WERI-Rb-1 (cell line): Measurements from ENCODE around the gene ARL8A.
A peak's percentile ranks its signal among the peaks of the same experiment; 100 is the strongest.

ENCODE experiments used
- DNase-seq: peaks from one replicate; pipeline ENCODE4 v3.0.0-alpha.2; 2020
- H3K27ac ChIP-seq: fragments of 250-450 bp; sonication (Bioruptor Pico); 2 replicates; pipeline ENCODE4 v1.5.1; 2020; ENCODE audit warnings: mild to moderate bottlenecking, moderate library complexity
- H3K27me3 ChIP-seq: fragments of 250-450 bp; sonication (Bioruptor Pico); 2 replicates; pipeline ENCODE4 v1.5.1; 2021; ENCODE audit warnings: mild to moderate bottlenecking, low read depth, moderate library complexity; ENCODE audit not compliant: insufficient read depth, severe bottlenecking
- H3K36me3 ChIP-seq: fragments of 250-450 bp; sonication (Bioruptor Pico); 2 replicates; pipeline ENCODE4 v1.5.1; 2020; ENCODE audit warnings: mild to moderate bottlenecking, moderate library complexity
- H3K4me3 ChIP-seq: 2 replicates; pipeline ENCODE4 v1.5.1; 2011; ENCODE audit warnings: low read depth, mild to moderate bottlenecking, control low read depth, low read length
- H3K9me3 ChIP-seq: fragments of 250-450 bp; sonication (Bioruptor Pico); 2 replicates; pipeline ENCODE4 v1.5.1; 2021; ENCODE audit warnings: mild to moderate bottlenecking, moderate library complexity; ENCODE audit not compliant: severe bottlenecking
- TF ChIP-seq, protein P1 (sequence below): IDR thresholded peaks from 2 replicates; pipeline ENCODE4 v1.5.1; 2011; ENCODE audit warnings: low read depth, mild to moderate bottlenecking, control low read depth, inconsistent platforms, low read length

ARL8A gene

DNA sequence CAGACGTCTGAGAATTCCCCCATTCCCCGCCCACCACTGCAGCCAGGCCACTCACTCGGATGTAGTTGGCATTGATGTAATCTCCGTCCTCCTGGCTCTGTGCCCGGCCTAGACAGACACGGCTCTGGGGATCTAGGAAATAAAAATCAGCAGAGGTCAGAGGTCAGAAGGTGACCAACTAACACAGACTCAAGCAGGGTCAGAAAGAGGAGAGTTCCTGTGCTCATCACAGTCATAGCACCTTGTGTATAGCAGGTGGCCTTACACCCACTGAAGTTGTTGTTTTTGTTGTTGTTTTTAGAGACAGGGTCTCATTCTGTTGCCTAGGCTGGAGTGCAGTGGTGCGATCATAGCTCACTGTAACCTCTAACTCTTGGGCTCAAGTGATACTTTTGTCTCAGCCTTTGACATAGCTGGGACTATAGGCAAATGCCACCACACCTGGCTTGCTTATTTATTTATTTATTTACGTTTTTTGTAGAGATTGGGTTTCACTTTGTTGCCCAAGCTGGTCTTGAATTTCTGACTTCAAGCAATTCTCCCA, 11.0 kb upstream of the ARL8A start:
- DNase-seq, result peak; percentile 28

DNA sequence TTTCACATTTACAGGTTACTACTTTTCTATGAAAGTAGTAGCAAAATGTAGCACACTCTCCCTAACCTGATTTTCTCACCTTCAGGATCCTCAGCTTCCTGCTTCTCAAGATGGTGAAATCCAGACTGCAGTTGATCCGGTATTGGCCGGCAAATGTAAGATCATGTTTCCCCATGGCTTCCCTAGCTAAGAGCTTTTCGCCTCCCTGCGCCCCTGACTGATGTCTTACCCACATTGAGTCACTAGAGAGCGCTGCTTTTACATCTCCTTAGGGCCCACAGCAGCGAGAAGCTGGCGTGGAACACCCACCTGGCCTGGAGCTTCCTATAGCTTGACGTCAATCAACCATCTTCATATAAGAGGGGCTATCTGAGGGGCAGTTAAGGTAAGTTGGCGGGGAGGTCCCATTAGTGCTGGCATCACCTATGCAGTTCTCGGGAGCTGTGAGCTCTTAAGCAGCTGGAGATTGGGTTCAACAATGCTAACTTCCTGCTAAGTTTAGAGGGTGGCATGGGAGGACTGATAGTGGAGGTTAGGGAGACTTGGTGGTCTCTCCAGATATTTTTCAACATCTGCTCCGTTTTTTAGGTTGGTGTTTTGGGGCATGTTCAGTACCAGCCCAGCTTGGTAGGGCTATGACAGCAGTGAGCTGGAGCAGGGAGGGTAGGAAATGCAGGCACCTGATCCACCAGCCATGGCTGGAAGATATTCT, 10.4 kb upstream of the ARL8A start:
- H3K36me3 ChIP-seq, result no peaks in the 10 kb centered on the region
- TF ChIP-seq, protein P1, sequence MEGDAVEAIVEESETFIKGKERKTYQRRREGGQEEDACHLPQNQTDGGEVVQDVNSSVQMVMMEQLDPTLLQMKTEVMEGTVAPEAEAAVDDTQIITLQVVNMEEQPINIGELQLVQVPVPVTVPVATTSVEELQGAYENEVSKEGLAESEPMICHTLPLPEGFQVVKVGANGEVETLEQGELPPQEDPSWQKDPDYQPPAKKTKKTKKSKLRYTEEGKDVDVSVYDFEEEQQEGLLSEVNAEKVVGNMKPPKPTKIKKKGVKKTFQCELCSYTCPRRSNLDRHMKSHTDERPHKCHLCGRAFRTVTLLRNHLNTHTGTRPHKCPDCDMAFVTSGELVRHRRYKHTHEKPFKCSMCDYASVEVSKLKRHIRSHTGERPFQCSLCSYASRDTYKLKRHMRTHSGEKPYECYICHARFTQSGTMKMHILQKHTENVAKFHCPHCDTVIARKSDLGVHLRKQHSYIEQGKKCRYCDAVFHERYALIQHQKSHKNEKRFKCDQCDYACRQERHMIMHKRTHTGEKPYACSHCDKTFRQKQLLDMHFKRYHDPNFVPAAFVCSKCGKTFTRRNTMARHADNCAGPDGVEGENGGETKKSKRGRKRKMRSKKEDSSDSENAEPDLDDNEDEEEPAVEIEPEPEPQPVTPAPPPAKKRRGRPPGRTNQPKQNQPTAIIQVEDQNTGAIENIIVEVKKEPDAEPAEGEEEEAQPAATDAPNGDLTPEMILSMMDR, result peak; percentile 96
- peak; percentile 97 for DNase-seq
- no peak overlapping the region for H3K4me3 ChIP-seq
- H3K9me3 ChIP-seq, result no peaks in the 10 kb centered on the region
- H3K27ac ChIP-seq, result peak overlapping the region; percentile 37
- H3K27me3 ChIP-seq, result no peaks in the 10 kb centered on the region

More for the DNA sequence above, 11.0 kb upstream of the ARL8A start:
- TF ChIP-seq, protein P1, result no peak
- H3K9me3 ChIP-seq, result no peaks in the 10 kb centered on the region
- no peaks in the 10 kb centered on the region for H3K27me3 ChIP-seq
- no peak overlapping the region for H3K4me3 ChIP-seq
- no peaks in the 10 kb centered on the region for H3K36me3 ChIP-seq
- H3K27ac ChIP-seq, result no peak overlapping the region

DNA sequence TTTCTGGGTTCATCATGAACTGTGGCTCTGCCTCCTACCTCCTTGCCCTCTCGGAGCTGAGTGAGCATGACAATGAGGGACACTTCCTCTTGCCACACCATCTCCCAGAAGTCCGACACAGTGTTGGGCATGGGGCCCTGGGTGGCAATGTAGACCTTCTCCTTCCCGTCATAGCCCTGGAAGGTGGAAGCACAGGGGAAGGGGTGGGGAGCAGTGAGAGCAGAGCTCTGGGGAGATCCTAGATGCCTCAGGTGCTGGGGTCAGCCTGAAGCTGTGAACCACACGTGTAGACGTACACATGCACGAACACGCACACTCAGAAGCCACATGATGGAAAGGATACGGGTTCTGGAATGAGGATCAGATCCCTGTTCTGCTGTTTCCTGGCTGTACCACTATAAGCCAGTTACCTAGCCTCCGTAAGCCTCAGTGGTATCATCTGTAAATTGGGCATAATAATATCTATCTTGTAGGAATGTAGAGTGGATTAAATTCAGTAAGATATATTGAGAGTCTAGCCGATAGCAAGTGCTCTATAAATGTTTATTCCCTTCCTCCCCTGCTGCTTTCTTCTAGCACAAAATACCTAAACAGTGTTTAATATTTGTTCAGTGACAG, 9.7 kb upstream of the ARL8A start:
- DNase-seq, result peak; percentile 32
- TF ChIP-seq, protein P1, result no peak
- Histone ChIP-seq H3K36me3 (no peaks in the 10 kb centered on the region), H3K27ac (peak overlapping the region; percentile 37), H3K9me3 (no peaks in the 10 kb centered on the region), H3K4me3 (no peak overlapping the region), H3K27me3 (no peaks in the 10 kb centered on the region)

DNA sequence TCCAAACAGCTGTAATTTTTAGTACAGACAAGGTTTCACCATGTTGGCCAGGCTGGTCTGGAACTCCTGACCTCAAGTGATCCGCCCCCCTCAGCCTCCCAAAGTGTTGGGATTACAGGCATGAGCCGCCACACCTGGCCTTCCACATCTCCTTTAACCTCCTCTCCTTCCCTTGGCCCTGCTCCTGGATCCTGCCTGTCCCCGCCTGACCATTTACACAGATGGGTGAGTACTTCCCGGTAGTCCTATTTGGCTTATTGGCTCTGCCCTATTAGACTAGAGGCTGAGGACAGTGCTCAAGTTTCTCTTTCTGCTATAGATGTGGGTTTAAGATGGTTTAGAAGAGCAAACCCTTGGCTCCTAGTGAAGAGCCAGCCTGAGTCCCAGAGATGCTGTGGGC, 8.7 kb upstream of the ARL8A start:
- Histone ChIP-seq H3K36me3 (no peaks in the 10 kb centered on the region), H3K9me3 (no peaks in the 10 kb centered on the region), H3K27me3 (no peaks in the 10 kb centered on the region), H3K4me3 (no peak overlapping the region), H3K27ac (peak overlapping the region; percentile 13)
- DNase-seq, result peak; percentile 80
- TF ChIP-seq, protein P1, result no peak

DNA sequence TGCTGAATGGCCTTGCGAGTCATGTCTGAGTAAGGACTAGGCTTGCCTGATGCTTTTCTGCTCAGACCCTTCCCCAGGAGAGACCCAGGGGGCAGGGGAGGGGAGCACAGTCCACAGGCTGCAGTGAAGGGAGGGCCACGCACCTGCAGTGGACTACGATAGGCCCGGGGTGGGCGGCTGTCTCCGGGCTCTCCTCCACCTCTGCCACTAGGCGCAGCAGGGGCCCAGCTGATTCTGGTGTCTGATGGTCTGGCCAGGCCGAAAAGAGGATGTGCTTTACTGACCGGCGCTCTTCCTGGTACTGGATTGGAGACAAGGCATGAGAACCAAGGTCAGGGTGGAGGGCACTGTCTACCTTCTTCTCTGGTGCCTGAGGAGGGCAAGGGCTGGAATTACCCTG, 7.9 kb upstream of the ARL8A start:
- Histone ChIP-seq H3K27ac (no peak overlapping the region), H3K4me3 (no peak overlapping the region), H3K36me3 (no peaks in the 10 kb centered on the region), H3K27me3 (no peaks in the 10 kb centered on the region), H3K9me3 (no peaks in the 10 kb centered on the region)
- DNase-seq, result peak; percentile 39
- TF ChIP-seq, protein P1, result 0 out of 2 replicates have a peak, but pooled peaks have one; percentile 15
